Liver (tissue), 9 donors: ENCODE results near the gene IQSEC3. TPM values are rescaled to one million over a fixed set of nuclear protein-coding genes. Genes with fewer than 3 reads are reported as not detected.

ENCODE experiments used
- DNase-seq: peaks from one replicate; pipeline ENCODE4 v3.0.0-alpha.2; 2017; ENCODE audit warnings: low spot score
- H3K27ac ChIP-seq, 2 donors: one replicate each; pipeline ENCODE4 v1.7.0; 2013; ENCODE audit warnings: inconsistent platforms in 2 of 2, low read length in 2 of 2, control low read depth in 1 of 2, low read depth in 1 of 2, mild to moderate bottlenecking in 1 of 2
- H3K27me3 ChIP-seq, 4 donors: one replicate each; pipeline versions ENCODE4 v1.6.1 to v1.7.0; 2013; ENCODE audit warnings: low read length in 3 of 4, inconsistent platforms in 1 of 4, mild to moderate bottlenecking in 1 of 4, moderate library complexity in 1 of 4; ENCODE audit not compliant: control insufficient read depth in 4 of 4, insufficient read depth in 4 of 4
- H3K36me3 ChIP-seq, 4 donors: one replicate each; pipeline versions ENCODE4 v1.6.1 to v1.7.0; 2013; ENCODE audit warnings: low read length in 3 of 4, mild to moderate bottlenecking in 3 of 4, low read depth in 1 of 4, moderate library complexity in 1 of 4; ENCODE audit not compliant: control insufficient read depth in 4 of 4, insufficient read depth in 3 of 4
- H3K4me1 ChIP-seq, 4 donors: one replicate each; pipeline versions ENCODE4 v1.6.1 to v1.7.0; 2013; ENCODE audit warnings: low read length in 3 of 4, mild to moderate bottlenecking in 3 of 4, moderate library complexity in 1 of 4; ENCODE audit not compliant: control insufficient read depth in 4 of 4, insufficient read depth in 4 of 4
- H3K4me3 ChIP-seq, 3 donors: one replicate each; pipeline versions ENCODE4 v1.6.1 to v1.7.0; 2013; ENCODE audit warnings: low read length in 3 of 3, control low read depth in 1 of 3, low read depth in 1 of 3, mild to moderate bottlenecking in 1 of 3
- H3K9ac ChIP-seq, 2 donors: one replicate each; pipeline ENCODE4 v1.7.0; 2013; ENCODE audit warnings: low read length in 2 of 2, mild to moderate bottlenecking in 2 of 2, moderate library complexity in 2 of 2, control low read depth in 1 of 2, low read depth in 1 of 2
- H3K9me3 ChIP-seq, 4 donors: one replicate each; pipeline versions ENCODE4 v1.6.1 to v1.7.0; 2013; ENCODE audit warnings: low read length in 3 of 4; ENCODE audit not compliant: control insufficient read depth in 4 of 4
- EGR1 ChIP-seq, 2 donors: IDR thresholded peaks; 2 replicates each; pipeline ENCODE4 v1.6.1; 2016 to 2018; ENCODE audit warnings: antibody characterized with exemption in 2 of 2, low read depth in 2 of 2
- FOXA1 ChIP-seq: IDR thresholded peaks from 2 replicates; pipeline ENCODE4 v1.6.1; 2016; ENCODE audit warnings: antibody characterized with exemption
- FOXA2 ChIP-seq: IDR thresholded peaks from 2 replicates; pipeline ENCODE4 v1.6.1; 2016; ENCODE audit warnings: antibody characterized with exemption
- GABPA ChIP-seq, 2 donors: IDR thresholded peaks in 1 of 2; conservative IDR thresholded peaks in 1 of 2; 2 replicates each; pipeline ENCODE4 v1.6.1; 2016; ENCODE audit warnings: antibody characterized with exemption in 2 of 2, mild to moderate bottlenecking in 1 of 2, moderate library complexity in 1 of 2
- HNF4A ChIP-seq, 2 donors: conservative IDR thresholded peaks; 2 replicates each; pipeline ENCODE4 v1.6.1; 2016; ENCODE audit warnings: antibody characterized with exemption in 2 of 2, mild to moderate bottlenecking in 2 of 2
- HNF4G ChIP-seq: IDR thresholded peaks from 2 replicates; pipeline ENCODE4 v1.6.1; 2016; ENCODE audit warnings: antibody characterized with exemption
- MAX ChIP-seq: IDR thresholded peaks from 2 replicates; pipeline ENCODE4 v1.6.1; 2016; ENCODE audit warnings: antibody characterized with exemption
- NR2F2 ChIP-seq: IDR thresholded peaks from 2 replicates; pipeline ENCODE4 v1.6.1; 2016; ENCODE audit warnings: antibody characterized with exemption
- RAD21 ChIP-seq, 2 donors: IDR thresholded peaks; 2 replicates each; pipeline ENCODE4 v1.6.1; 2016; ENCODE audit warnings: antibody characterized with exemption in 2 of 2, mild to moderate bottlenecking in 2 of 2
- REST ChIP-seq: IDR thresholded peaks from 2 replicates; pipeline ENCODE4 v1.6.1; 2016; ENCODE audit warnings: antibody characterized with exemption, mild to moderate bottlenecking
- RXRA ChIP-seq, 2 donors: IDR thresholded peaks; 2 replicates each; pipeline ENCODE4 v1.6.1; 2017 to 2018; ENCODE audit warnings: antibody characterized with exemption in 2 of 2, mild to moderate bottlenecking in 1 of 2
- YY1 ChIP-seq: IDR thresholded peaks from 2 replicates; pipeline ENCODE4 v1.6.1; 2016; ENCODE audit warnings: antibody characterized with exemption, mild to moderate bottlenecking
- ZBTB33 ChIP-seq: IDR thresholded peaks from 2 replicates; pipeline ENCODE4 v1.6.1; 2016; ENCODE audit warnings: antibody characterized with exemption
- WGBS: extraction: QIAGEN DNeasy Blood & Tissue Kit; methylation state at CpG from one replicate; pipeline ENCODE4 v1.1.7; 2013; 5-methylcytosine and 5-hydroxymethylcytosine counted together
- polyA plus RNA-seq, 2 donors: library from polyadenylated mRNA; stranded (reverse) in 1 of 2; unstranded in 1 of 2; fragments of 200-250 nt in 1 of 2; fragments of >200 nt in 1 of 2; fragmentation: Nextera tagmentation in 1 of 2; extraction: Ambion mirVana in 1 of 2; gene quantifications; one replicate each; pipeline versions ENCODE4 v1.2.1 to v1.2.3, GENCODE V29; 2013 to 2015
- total RNA-seq, 2 donors: library from RNA; depleted of rRNA; stranded (reverse); fragments of >200 nt; gene quantifications; one replicate each; pipeline ENCODE4 v1.2.3, GENCODE V29; 2014
- TF ChIP-seq, protein P1 (sequence below): IDR thresholded peaks from 2 replicates; pipeline ENCODE4 v1.6.1; 2016; ENCODE audit warnings: antibody characterized with exemption
- TF ChIP-seq, protein P2 (sequence below): fragments of 150-350 bp; IDR thresholded peaks from 2 replicates; pipeline ENCODE4 v1.5.1; 2017; ENCODE audit warnings: improper control_type of control experiment, low read depth, low read length; ENCODE audit not compliant: missing input control
- donor health status: healthy.
- donor health status: healthy.
- donor health status: healthy.
- donor health status: healthy.
- donor health status: healthy.

Gene IQSEC3
- total and polyA plus RNA-seq, 4 donors, result under 0.01 to 0.79 (median 0.48) TPM

DNA sequence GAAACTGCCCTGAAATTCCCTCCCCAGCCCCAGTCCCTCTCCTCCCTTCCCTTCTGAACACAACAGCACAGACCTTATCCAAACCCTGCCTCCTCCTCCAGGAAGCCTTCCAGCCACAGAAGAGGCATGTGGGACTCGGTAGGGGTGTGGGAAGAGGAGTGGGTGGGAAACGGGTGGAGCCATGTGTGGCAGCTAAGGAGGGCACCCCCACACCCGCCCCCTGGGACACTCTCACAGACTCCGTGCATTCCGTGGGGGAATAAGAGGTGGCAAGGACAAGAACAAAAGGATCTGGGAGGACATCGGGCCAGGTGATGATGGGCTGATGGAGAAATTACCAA, 123.0 kb downstream of the IQSEC3 start (continued):
- TF ChIP-seq REST (no peak), ZBTB33 (no peak), RAD21 (IDR thresholded peaks at IDR 0.05) (no peak), MAX (no peak), EGR1 (IDR thresholded peaks at IDR 0.05; ENCODE audit: low read depth in 2 of 2) (no peak), HNF4A (conservative IDR thresholded peaks at IDR 0.05) (no peak)
- TF ChIP-seq, protein P1, sequence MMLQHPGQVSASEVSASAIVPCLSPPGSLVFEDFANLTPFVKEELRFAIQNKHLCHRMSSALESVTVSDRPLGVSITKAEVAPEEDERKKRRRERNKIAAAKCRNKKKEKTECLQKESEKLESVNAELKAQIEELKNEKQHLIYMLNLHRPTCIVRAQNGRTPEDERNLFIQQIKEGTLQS, result no peak

DNA sequence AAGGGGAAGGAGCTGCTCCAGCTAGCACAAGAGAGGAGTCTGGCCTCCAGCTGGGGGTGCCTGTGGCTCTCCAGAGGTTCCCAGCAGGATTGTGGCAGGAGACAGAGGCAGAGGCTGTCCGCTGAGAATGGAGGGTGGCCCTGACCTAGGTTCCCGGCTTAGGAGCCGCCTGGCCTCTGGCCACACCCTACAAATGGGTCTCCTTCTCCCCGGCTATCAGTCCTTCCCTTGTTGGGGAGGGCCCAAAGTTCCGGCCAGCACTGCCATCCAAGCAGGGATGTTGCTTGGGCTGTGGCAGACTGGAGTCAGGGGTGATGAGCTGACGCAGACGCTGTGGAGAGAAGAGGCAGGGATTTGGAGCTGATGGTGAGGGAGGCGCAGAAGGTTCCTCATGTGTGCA, 124.3 kb downstream of the IQSEC3 start:
- WGBS, result 87% methylated on average over 8 of the region's 8 CpGs

More for the DNA sequence above, 124.3 kb downstream of the IQSEC3 start:
- Histone ChIP-seq H3K27me3 (no peaks in the 10 kb centered on the region), H3K4me1 (peaks cover 3 to 18% (median 15%) of the 10 kb centered on the region in 4 donors), H3K9ac (no peak overlapping the region), H3K9me3 (no peaks in the 10 kb centered on the region), H3K27ac (no peak overlapping the region), H3K36me3 (peaks cover 0 to 42% (median 22%) of the 10 kb centered on the region in 4 donors), H3K4me3 (no peak overlapping the region)
- no peak for DNase-seq
- TF ChIP-seq NR2F2, result no peak
- TF ChIP-seq GABPA (IDR thresholded peaks at IDR 0.05 in 1 of 2, conservative IDR thresholded peaks at IDR 0.05 in 1 of 2), result no peak
- TF ChIP-seq EGR1 (IDR thresholded peaks at IDR 0.05; ENCODE audit: low read depth in 2 of 2), result no peak
- TF ChIP-seq ZBTB33, result no peak
- no peak for TF ChIP-seq MAX
- no peak for TF ChIP-seq HNF4G
- TF ChIP-seq, protein P2, sequence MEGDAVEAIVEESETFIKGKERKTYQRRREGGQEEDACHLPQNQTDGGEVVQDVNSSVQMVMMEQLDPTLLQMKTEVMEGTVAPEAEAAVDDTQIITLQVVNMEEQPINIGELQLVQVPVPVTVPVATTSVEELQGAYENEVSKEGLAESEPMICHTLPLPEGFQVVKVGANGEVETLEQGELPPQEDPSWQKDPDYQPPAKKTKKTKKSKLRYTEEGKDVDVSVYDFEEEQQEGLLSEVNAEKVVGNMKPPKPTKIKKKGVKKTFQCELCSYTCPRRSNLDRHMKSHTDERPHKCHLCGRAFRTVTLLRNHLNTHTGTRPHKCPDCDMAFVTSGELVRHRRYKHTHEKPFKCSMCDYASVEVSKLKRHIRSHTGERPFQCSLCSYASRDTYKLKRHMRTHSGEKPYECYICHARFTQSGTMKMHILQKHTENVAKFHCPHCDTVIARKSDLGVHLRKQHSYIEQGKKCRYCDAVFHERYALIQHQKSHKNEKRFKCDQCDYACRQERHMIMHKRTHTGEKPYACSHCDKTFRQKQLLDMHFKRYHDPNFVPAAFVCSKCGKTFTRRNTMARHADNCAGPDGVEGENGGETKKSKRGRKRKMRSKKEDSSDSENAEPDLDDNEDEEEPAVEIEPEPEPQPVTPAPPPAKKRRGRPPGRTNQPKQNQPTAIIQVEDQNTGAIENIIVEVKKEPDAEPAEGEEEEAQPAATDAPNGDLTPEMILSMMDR, result no peak
- TF ChIP-seq FOXA2, result no peak
- TF ChIP-seq RXRA (IDR thresholded peaks at IDR 0.05), result no peak
- no peak for TF ChIP-seq YY1
- TF ChIP-seq, protein P1, result no peak
- TF ChIP-seq FOXA1, result no peak
